ENCODE measurements around the gene ZNF496. TPM values are rescaled to one million over a fixed set of nuclear protein-coding genes. Genes with fewer than 3 reads are reported as not detected.

Gene ZNF496
- total and polyA plus RNA-seq, 2 of the 4 experiments (the other 2 are of a cell fraction) = 11.7 to 16.2 TPM

DNA sequence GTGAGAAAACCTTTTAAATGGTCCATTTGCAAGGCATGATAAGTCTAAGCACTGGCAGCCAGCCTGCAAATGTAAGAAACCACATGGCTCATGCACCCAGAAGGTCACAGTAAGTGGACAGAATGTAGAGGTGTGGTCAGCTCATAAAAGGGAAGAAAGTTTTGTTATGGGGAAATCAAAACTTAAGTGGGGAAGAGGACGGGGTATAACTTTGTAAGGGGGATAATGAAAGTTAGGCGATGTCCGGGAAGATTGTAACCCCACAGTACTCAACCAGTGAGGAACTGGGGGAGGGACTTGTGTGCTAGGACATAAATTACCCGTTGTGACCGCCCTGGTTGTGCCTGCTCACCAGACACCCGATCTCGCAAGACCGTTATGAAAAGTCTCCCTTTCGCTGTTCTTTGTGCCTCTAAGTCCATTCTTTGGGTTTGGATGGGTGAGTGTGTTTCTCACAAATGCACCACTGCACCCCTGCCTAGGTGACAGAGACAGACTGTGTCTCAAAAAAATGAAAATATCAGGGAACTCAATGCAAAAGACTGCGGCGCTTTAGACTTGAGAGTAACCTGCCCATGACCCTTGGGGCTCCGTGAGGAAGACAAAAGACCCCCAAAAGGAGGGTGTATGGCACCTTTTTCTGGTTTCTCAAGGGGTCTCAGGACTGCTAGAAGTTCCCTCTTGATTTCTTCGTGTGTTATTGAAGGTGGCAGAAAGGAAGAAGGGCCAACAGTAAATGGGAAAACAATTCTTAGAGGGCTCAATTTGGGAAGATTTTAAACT is 28.6 kb upstream of the ZNF496 start:
- H3K14ac ChIP-seq (replicated peaks; ENCODE audit: low read depth, low read length) = no peak overlapping the region
- H2AK9ac ChIP-seq (replicated peaks; ENCODE audit: low read depth, low read length, poor library complexity) = no peak overlapping the region
- H3K27me3 ChIP-seq (ENCODE audit: control insufficient read depth, insufficient read depth, low read length) = no peaks in the 10 kb centered on the region
- POLR2A ChIA-PET (ENCODE audit: unreplicated experiment) = no interaction called here
- WGBS, 2 experiments (ENCODE audit: extremely low coverage in 2 of 2, insufficient read length in 1 of 2) = 79 to 100% methylated on average over 1 to 3 of the region's 13 CpGs
- no peak overlapping the region for H2AFZ ChIP-seq (replicated peaks; ENCODE audit: low read length, poor library complexity)
- peaks cover 10% of the 10 kb centered on the region; the same call in 1 of the 2 replicates for H3K4me1 ChIP-seq (ENCODE audit: control insufficient read depth, insufficient read depth, low read length)
- H4K91ac ChIP-seq (ENCODE audit: insufficient read depth, low read depth, low read length) = no peak overlapping the region
- no peaks in the 10 kb centered on the region for H3K36me3 ChIP-seq (ENCODE audit: control insufficient read depth, insufficient read depth, low read length)
- dilution Hi-C loops (cut with HindIII; ENCODE audit: low sequenced_read_pairs, unreplicated experiment) = no loop called here
- H3K27ac ChIP-seq (ENCODE audit: insufficient read depth, low read length) = no peak overlapping the region
- H3K23ac ChIP-seq (ENCODE audit: low read depth, low read length) = no peak overlapping the region
- no peak for DNase-seq
- H4K5ac ChIP-seq (ENCODE audit: low read depth, low read length) = no peak overlapping the region
- no peak overlapping the region for H4K8ac ChIP-seq (ENCODE audit: low read depth in 2 of 2, low read length in 2 of 2)
- 0 out of 2 replicates have a peak, but pooled peaks cover 3% of the 10 kb centered on the region for H3K9me1 ChIP-seq (ENCODE audit: insufficient read depth, low read length)
- no TSS peak for BruUV-seq (replicated peaks)
- CTCF ChIA-PET = interaction anchor here (0.9 kb wide), 1 partner anchor 12 kb away, joined by 3 read pairs; no protein-coding TSS in a partner anchor
- no peaks in the 10 kb centered on the region for H3K9me3 ChIP-seq (ENCODE audit: control insufficient read depth, insufficient read depth, low read length)
- no peak overlapping the region for H2BK20ac ChIP-seq (ENCODE audit: low read depth, low read length)
- no peak overlapping the region for H2BK120ac ChIP-seq (ENCODE audit: low read depth, low read length)
- no peak overlapping the region for H2BK15ac ChIP-seq (ENCODE audit: low read depth, low read length)
- no peaks in the 10 kb centered on the region for H4K20me1 ChIP-seq (ENCODE audit: insufficient read depth, low read length)
- no peak overlapping the region for H3K18ac ChIP-seq (ENCODE audit: low read depth, low read length)
- no peak overlapping the region for H3K4ac ChIP-seq (ENCODE audit: low read depth, low read length)
- intact Hi-C loops (cut with micrococcal nuclease) = no loop called here
- no peak overlapping the region for H2BK5ac ChIP-seq (ENCODE audit: low read depth, low read length, poor library complexity, severe bottlenecking)
- no peak overlapping the region for H3K4me2 ChIP-seq (ENCODE audit: low read depth, low read length)
- H3K9ac ChIP-seq (ENCODE audit: low read depth, low read length) = no peak overlapping the region
- H3K79me1 ChIP-seq (ENCODE audit: low read depth in 1 of 2, low read length in 2 of 2) = no peaks in the 10 kb centered on the region
- TF ChIP-seq POLR2A (IDR thresholded peaks at IDR 0.05; ENCODE audit: low read depth, low read length) (no peak), FOS (IDR thresholded peaks at IDR 0.05; ENCODE audit: low read depth, low read length) (no peak), RFX5 (IDR thresholded peaks at IDR 0.05; ENCODE audit: low read depth, low read length) (no peak), MAFK (IDR thresholded peaks at IDR 0.05; ENCODE audit: low read depth, low read length) (no peak), BHLHE40 (IDR thresholded peaks at IDR 0.05; ENCODE audit: low read depth, low read length) (no peak), CEBPB (IDR thresholded peaks at IDR 0.05; ENCODE audit: low read depth, low read length) (no peak), CHD1 (IDR thresholded peaks at IDR 0.05; ENCODE audit: low read depth, low read length) (no peak), RAD21 (IDR thresholded peaks at IDR 0.05; ENCODE audit: low read length) (no peak)
- TF ChIP-seq, protein P1, sequence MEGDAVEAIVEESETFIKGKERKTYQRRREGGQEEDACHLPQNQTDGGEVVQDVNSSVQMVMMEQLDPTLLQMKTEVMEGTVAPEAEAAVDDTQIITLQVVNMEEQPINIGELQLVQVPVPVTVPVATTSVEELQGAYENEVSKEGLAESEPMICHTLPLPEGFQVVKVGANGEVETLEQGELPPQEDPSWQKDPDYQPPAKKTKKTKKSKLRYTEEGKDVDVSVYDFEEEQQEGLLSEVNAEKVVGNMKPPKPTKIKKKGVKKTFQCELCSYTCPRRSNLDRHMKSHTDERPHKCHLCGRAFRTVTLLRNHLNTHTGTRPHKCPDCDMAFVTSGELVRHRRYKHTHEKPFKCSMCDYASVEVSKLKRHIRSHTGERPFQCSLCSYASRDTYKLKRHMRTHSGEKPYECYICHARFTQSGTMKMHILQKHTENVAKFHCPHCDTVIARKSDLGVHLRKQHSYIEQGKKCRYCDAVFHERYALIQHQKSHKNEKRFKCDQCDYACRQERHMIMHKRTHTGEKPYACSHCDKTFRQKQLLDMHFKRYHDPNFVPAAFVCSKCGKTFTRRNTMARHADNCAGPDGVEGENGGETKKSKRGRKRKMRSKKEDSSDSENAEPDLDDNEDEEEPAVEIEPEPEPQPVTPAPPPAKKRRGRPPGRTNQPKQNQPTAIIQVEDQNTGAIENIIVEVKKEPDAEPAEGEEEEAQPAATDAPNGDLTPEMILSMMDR (conservative IDR thresholded peaks at IDR 0.05; ENCODE audit: low read depth, low read length) = no peak
- TF ChIP-seq, protein P2, sequence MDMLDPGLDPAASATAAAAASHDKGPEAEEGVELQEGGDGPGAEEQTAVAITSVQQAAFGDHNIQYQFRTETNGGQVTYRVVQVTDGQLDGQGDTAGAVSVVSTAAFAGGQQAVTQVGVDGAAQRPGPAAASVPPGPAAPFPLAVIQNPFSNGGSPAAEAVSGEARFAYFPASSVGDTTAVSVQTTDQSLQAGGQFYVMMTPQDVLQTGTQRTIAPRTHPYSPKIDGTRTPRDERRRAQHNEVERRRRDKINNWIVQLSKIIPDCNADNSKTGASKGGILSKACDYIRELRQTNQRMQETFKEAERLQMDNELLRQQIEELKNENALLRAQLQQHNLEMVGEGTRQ (IDR thresholded peaks at IDR 0.05; ENCODE audit: low read depth, low read length) = no peak
- no peak for ATAC-seq (ENCODE audit: low read depth)
- H2AK5ac ChIP-seq (ENCODE audit: low read depth, low read length) = no peak overlapping the region
- no peak overlapping the region for H3K4me3 ChIP-seq (ENCODE audit: insufficient read depth, low read depth, low read length)
- in situ Hi-C loops (cut with MboI; ENCODE audit: low sequenced_read_pairs) = no loop called here
- H3K56ac ChIP-seq (ENCODE audit: extremely low read depth, insufficient read depth, low read length) = no peak overlapping the region
